Fibroblast of mammary gland (primary cell): ENCODE data around the gene MXRA8.
A peak's percentile ranks its signal among the peaks of the same experiment; 100 is the strongest.

Experiments used
- DNase-seq: peaks from one replicate; pipeline ENCODE4 v3.0.0-alpha.2; 2010; ENCODE audit warnings: low read depth
- H3K4me3 ChIP-seq: 2 replicates; pipeline ENCODE4 v1.5.1; 2011; ENCODE audit warnings: low read depth, mild to moderate bottlenecking, low read length, moderate library complexity; ENCODE audit not compliant: control insufficient read depth
- CTCF ChIP-seq: conservative IDR thresholded peaks from 2 replicates; pipeline ENCODE4 v1.5.1; 2011; ENCODE audit warnings: low read depth, low read length, inconsistent platforms; ENCODE audit not compliant: control insufficient read depth, insufficient read depth

The MXRA8 gene

GRCh38 chr1:1377540-1378205 lies 19.3 kb upstream of the MXRA8 start:
- no peak for TF ChIP-seq CTCF
- H3K4me3 ChIP-seq, result no peak overlapping the region
- DNase-seq, result no peak

- TF ChIP-seq CTCF, result no peak
- no peak for DNase-seq
- no peak overlapping the region for H3K4me3 ChIP-seq
These were observed 18.3 kb upstream of the MXRA8 start for GRCh38 chr1:1376551-1377226.

- no peak for TF ChIP-seq CTCF
- peak; percentile 100 for DNase-seq
- peak within 1 kb of the TSS; percentile 79 for H3K4me3 ChIP-seq
These were observed 16.7 kb upstream of the MXRA8 start, which contains the start of gene AURKAIP1 for GRCh38 chr1:1374929-1375662. Gene AURKAIP1 (minus strand): TSS chr1:1375207. CDS start chr1:1374756, 451 bp downstream.

- no peak for TF ChIP-seq CTCF
- DNase-seq, result no peak
- peak overlapping the region; percentile 79 for H3K4me3 ChIP-seq
These were observed 16.2 kb upstream of the MXRA8 start for GRCh38 chr1:1374589-1374928.

GRCh38 chr1:1373815-1374588 lies 15.6 kb upstream of the MXRA8 start:
- peak overlapping the region; percentile 79 for H3K4me3 ChIP-seq
- DNase-seq, result no peak
- no peak for TF ChIP-seq CTCF

- H3K4me3 ChIP-seq, result peak overlapping the region; percentile 79
- no peak for DNase-seq
These were observed 14.9 kb upstream of the MXRA8 start for GRCh38 chr1:1373051-1373814.

More at GRCh38 chr1:1373051-1373814, 14.9 kb upstream of the MXRA8 start:
- no peak for TF ChIP-seq CTCF
